Astrocyte (in vitro differentiated cells and primary cell): ENCODE data around the gene MICALL2. TPM values are rescaled to one million over a fixed set of nuclear protein-coding genes. Genes with fewer than 3 reads are reported as not detected.

ENCODE experiments used
- DNase-seq: peaks from one replicate; pipeline ENCODE4 v3.0.0-alpha.2; 2010; ENCODE audit warnings: low read depth
- FAIRE-seq: peaks from 2 replicates; lab custom pipeline; 2011; peaks lifted over from hg19 to GRCh38; lab: Jason Lieb, UNC
- H2AFZ ChIP-seq: 2 replicates; pipeline ENCODE4 v1.6.0; 2012; ENCODE audit warnings: low read depth, low read length, inconsistent platforms
- H3K27ac ChIP-seq: 2 replicates; pipeline ENCODE4 v1.5.1; 2011; ENCODE audit warnings: low read depth, low read length, inconsistent platforms
- H3K27me3 ChIP-seq: 2 replicates; pipeline ENCODE4 v1.6.0; 2011; ENCODE audit warnings: low read length, inconsistent platforms; ENCODE audit not compliant: insufficient read depth
- H3K36me3 ChIP-seq: 2 replicates; pipeline ENCODE4 v1.5.1; 2011; ENCODE audit warnings: low read length, inconsistent platforms; ENCODE audit not compliant: insufficient read depth
- H3K4me1 ChIP-seq: 2 replicates; pipeline ENCODE4 v1.5.1; 2011; ENCODE audit warnings: low read length, inconsistent platforms; ENCODE audit not compliant: insufficient read depth
- H3K4me2 ChIP-seq: 2 replicates; pipeline ENCODE4 v1.6.0; 2012; ENCODE audit warnings: low read length, inconsistent platforms
- H3K4me3 ChIP-seq: 2 replicates; pipeline ENCODE4 v1.5.1; 2011; ENCODE audit warnings: low read depth, mild to moderate bottlenecking, low read length, inconsistent platforms; ENCODE audit not compliant: insufficient read depth
- H3K79me2 ChIP-seq: 2 replicates; pipeline ENCODE4 v1.6.0; 2012; ENCODE audit warnings: mild to moderate bottlenecking, low read length, inconsistent platforms; ENCODE audit not compliant: insufficient read depth
- H3K9ac ChIP-seq: 2 replicates; pipeline ENCODE4 v1.6.0; 2012; ENCODE audit warnings: mild to moderate bottlenecking, low read length, inconsistent platforms
- H3K9me3 ChIP-seq: 2 replicates; pipeline ENCODE4 v1.5.1; 2012; ENCODE audit warnings: low read depth, mild to moderate bottlenecking, low read length, inconsistent platforms; ENCODE audit not compliant: insufficient read depth
- H4K20me1 ChIP-seq: 2 replicates; pipeline ENCODE4 v1.6.0; 2012; ENCODE audit warnings: low read length, inconsistent platforms; ENCODE audit not compliant: insufficient read depth
- H3K27ac Mint-ChIP-seq: one replicate; pipeline ENCODE4 v1.8.0; 2021; ENCODE audit warnings: mild to moderate bottlenecking, mixed read lengths; ENCODE audit not compliant: unreplicated experiment
- H3K27me3 Mint-ChIP-seq: one replicate; pipeline ENCODE4 v1.8.0; 2021; ENCODE audit warnings: low read depth, mixed read lengths; ENCODE audit not compliant: unreplicated experiment
- H3K36me3 Mint-ChIP-seq: one replicate; pipeline ENCODE4 v1.8.0; 2021; ENCODE audit warnings: low read depth, mixed read lengths; ENCODE audit not compliant: unreplicated experiment
- H3K4me1 Mint-ChIP-seq: one replicate; pipeline ENCODE4 v1.8.0; 2021; ENCODE audit warnings: low read depth, mixed read lengths; ENCODE audit not compliant: unreplicated experiment
- H3K4me3 Mint-ChIP-seq: one replicate; pipeline ENCODE4 v1.8.0; 2021; ENCODE audit warnings: mild to moderate bottlenecking, moderate library complexity, mixed read lengths; ENCODE audit not compliant: unreplicated experiment
- H3K9me3 Mint-ChIP-seq: one replicate; pipeline ENCODE4 v1.8.0; 2021; ENCODE audit warnings: mild to moderate bottlenecking, mixed read lengths; ENCODE audit not compliant: unreplicated experiment
- CTCF ChIP-seq: IDR thresholded peaks from 2 replicates; pipeline ENCODE4 v1.5.1; 2011; ENCODE audit warnings: low read depth, mild to moderate bottlenecking, inconsistent platforms, low read length, moderate library complexity; ENCODE audit not compliant: insufficient read depth
- EZH2 ChIP-seq: IDR thresholded peaks from 2 replicates; pipeline ENCODE4 v1.6.1; 2012; ENCODE audit warnings: mild to moderate bottlenecking, low read length, inconsistent platforms; ENCODE audit not compliant: insufficient read depth
- total RNA-seq: library from RNA; stranded (reverse); gene quantifications from 2 replicates; pipeline ENCODE4 v1.2.1, GENCODE V29; 2021

MICALL2 gene
- total RNA-seq, 1 donor from 2014 or later, result 43.4 TPM

GRCh38 chr7:1498370-1499305 is 39.4 kb upstream of the MICALL2 start:
- Histone ChIP-seq H4K20me1 (peaks cover 34% of the 10 kb centered on the region), H3K27me3 (no peaks in the 10 kb centered on the region), H3K4me1 (peaks cover 8% of the 10 kb centered on the region), H2AFZ (no peak overlapping the region), H3K36me3 (peaks cover 5% of the 10 kb centered on the region), H3K9me3 (no peaks in the 10 kb centered on the region), H3K27ac (no peak overlapping the region), H3K4me2 (no peak overlapping the region), H3K4me3 (no peak overlapping the region), H3K9ac (no peak overlapping the region), H3K79me2 (peaks cover 32% of the 10 kb centered on the region)
- TF ChIP-seq EZH2 (no peak), CTCF (no peak)
- no peak overlapping the region for H3K27ac Mint-ChIP-seq
- no peak for DNase-seq
- peaks cover 2% of the 10 kb centered on the region for H3K4me1 Mint-ChIP-seq
- FAIRE-seq, result no peak
- no peaks in the 10 kb centered on the region for H3K9me3 Mint-ChIP-seq
- H3K27me3 Mint-ChIP-seq, result no peaks in the 10 kb centered on the region
- H3K4me3 Mint-ChIP-seq, result no peak overlapping the region
- H3K36me3 Mint-ChIP-seq, result peaks cover 4% of the 10 kb centered on the region

- Histone ChIP-seq H3K4me3 (no peak overlapping the region), H3K36me3 (peaks cover 4% of the 10 kb centered on the region), H3K4me1 (no peaks in the 10 kb centered on the region), H2AFZ (no peak overlapping the region), H3K27me3 (no peaks in the 10 kb centered on the region), H3K9ac (no peak overlapping the region), H3K79me2 (peaks cover 20% of the 10 kb centered on the region), H3K9me3 (no peaks in the 10 kb centered on the region), H4K20me1 (peaks cover 22% of the 10 kb centered on the region), H3K4me2 (no peak overlapping the region), H3K27ac (no peak overlapping the region)
- no peak for TF ChIP-seq EZH2
- TF ChIP-seq CTCF, result no peak
- Mint-ChIP-seq H3K9me3 (no peaks in the 10 kb centered on the region), H3K27me3 (no peaks in the 10 kb centered on the region), H3K36me3 (peaks cover 4% of the 10 kb centered on the region), H3K4me1 (no peaks in the 10 kb centered on the region), H3K4me3 (no peak overlapping the region), H3K27ac (no peak overlapping the region)
- FAIRE-seq (no peak), DNase-seq (no peak)
Observed at GRCh38 chr7:1497293-1497927, 38.1 kb upstream of the MICALL2 start.
